Hippocampal formation (tissue), 2 donors: ENCODE results near the gene CTIF.

ENCODE experiments used
- DNase-seq, 2 donors: peaks; one replicate each; lab custom pipeline; 2025; lab: John Stamatoyannopoulos, UW

Gene CTIF

DNA sequence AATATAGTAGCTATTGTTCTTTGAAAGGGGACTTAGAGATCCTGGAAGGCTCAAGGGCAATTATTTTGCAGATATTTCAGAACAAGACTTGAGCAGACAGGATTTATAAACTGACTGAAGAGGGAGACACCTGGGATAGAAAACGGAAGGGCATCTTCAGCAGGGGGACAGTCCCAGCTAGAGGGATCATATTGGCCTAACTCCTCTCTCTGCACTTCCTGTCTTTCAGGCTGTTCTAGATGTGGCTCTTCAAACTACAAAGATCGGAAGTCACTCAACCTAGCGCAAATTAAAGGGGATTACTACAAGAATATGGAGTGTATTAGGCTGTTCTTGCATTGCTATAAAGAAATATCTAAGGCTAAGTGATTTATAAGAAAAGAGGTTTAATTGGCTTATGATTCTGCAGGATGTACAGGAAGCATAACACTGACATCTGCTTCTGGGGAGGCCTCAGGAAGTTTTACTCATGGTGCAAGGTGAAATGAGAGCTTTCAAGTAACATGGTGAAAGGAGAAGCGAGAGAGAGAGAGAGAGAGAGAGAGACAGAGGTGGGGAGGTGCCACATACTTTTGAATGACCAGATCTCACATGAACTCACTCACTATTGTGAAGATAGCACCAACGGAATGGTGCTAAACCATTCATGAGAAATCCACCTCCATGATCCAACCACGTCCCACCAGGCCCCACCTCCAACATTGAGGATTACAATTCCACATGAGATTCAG, 5.3 kb upstream of the CTIF start:
- no peak for DNase-seq

- no peak for DNase-seq
Observed at GRCh38 chr18:48534364-48534763, 4.5 kb upstream of the CTIF start.

DNA sequence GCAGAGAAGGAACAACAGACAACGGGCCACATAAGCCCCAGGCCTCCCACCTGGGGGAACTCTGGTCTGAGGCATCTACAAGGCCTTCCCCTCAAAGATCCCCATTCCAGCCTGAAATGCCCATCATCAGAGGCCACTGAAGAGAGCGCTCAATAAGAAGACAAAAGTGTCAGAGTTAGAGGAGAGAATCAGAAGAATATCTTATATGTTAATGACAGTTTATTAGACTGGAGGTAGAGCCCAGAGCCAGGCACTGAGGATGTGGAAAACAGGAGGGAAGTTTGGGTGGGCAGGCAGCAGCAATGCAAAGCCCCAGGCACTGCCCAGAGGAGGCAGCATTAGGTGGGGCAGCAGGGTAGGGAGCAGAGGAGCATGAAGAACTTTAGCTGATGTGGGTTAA, 2.9 kb upstream of the CTIF start:
- DNase-seq = no peak

DNA sequence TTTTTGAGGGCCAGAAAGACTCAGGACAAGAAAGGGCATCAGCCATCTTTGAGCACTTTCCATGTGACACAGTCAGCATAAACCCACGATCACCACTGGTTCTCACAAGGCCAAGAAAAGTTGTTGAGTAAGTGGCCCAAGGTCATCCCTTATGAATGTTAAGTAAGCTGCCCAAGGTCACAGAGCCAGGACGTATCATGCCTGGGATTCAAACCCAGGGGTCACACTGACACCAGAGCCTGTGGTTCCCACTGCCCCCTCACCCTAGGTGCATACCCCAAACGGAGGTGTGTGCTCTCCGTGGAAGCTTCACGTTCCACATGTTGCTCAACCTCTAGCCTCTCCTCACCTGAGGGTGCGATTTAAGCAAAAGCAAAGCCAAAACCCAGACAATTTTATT, 2.3 kb upstream of the CTIF start:
- no peak for DNase-seq

GRCh38 chr18:48539406-48540250, 797 bp downstream of the CTIF start:
- DNase-seq = peak; percentile 60 to 71

GRCh38 chr18:48540251-48541025, 1.6 kb downstream of the CTIF start:
- peak; percentile 37 to 61 for DNase-seq

DNA sequence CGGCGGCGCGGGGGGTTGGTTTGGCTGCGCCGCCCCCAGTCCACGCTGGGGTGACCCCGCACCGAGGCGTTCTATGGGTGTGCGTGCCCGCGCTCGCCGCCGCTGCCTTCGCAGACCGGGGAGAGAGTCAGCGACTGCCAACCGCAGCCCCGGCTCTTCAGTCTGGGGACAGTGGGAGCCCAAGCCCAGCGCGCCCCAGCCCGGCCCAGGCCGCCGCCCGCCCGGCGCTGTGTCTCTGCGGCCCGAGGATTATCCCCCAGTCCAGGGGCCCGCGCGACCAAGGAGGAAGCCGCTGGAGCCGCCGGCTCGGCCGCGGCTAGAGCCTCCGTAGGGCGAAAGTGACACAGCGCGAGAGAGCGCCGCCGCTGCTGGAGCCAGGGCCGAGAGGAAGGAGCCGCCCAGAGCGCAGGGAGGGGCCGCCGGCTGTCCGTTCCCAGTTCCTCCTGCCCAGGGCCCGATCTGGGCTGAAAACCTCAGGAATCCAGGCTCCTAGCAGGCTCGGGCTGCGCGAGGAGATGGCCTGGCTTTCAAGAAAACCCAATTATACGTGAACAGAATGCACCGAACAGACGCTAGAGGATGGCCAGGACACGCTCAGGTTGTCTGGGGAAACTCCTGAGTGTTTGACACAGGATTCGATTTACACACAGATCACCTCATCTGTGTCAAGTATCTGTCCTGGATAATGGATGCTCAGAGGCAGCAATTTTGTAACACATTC, 2.4 kb downstream of the CTIF start:
- peak; percentile 61 to 73 for DNase-seq

- no peak for DNase-seq
Observed at GRCh38 chr18:48541747-48542400, 3.0 kb downstream of the CTIF start.

- no peak for DNase-seq
Observed at GRCh38 chr18:48542513-48543181, 3.8 kb downstream of the CTIF start.

- DNase-seq = no peak
Observed at GRCh38 chr18:48543228-48543627, 4.4 kb downstream of the CTIF start.

- no peak for DNase-seq
Observed at GRCh38 chr18:48544116-48544515, 5.3 kb downstream of the CTIF start.

GRCh38 chr18:48544661-48545415, 6.0 kb downstream of the CTIF start:
- DNase-seq = no peak

GRCh38 chr18:48545757-48546321, 7.0 kb downstream of the CTIF start:
- DNase-seq = peak; percentile 83 to 92

- DNase-seq = no peak
Observed at GRCh38 chr18:48546396-48546795, 7.6 kb downstream of the CTIF start.

- DNase-seq = peak in 1 of 2 donors; percentile 20
Observed at GRCh38 chr18:48547531-48547981, 8.7 kb downstream of the CTIF start.

DNA sequence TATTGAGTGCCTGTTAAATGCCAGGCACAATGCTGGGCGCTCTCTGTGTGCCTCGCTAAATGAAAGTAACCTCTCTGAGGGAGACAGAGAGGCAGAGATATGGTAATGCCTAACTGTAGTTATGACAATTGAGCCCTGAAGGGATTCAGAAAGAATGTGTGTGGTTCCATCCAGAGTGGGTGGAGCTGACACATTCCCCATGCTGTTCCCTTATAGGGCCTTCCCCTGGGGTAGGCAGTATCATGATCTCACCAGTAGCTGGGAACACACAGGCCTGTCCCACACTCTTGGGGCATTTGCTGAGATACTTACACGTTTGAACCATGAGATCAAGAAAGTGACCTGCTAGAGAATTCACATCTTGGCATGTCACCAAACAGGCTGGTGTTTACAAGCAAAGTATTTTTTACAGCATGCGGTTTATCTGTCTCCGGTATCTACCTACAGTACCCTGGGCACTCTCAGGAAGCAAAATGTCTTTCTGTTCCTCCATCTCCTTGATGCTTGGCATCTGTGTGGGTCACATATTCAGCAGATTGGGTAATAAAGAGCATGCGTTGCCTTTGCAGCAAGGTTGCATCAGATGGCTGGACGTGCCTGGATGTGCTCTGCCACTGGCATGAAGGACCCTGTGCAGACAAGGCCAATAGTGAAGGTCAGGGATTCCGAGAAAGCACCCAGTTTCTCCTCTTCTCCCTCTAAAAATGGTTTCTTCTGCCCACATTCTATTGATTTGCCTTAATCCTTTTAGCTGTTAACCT, 9.4 kb downstream of the CTIF start:
- no peak for DNase-seq

- no peak for DNase-seq
Observed at GRCh38 chr18:48548921-48549320, 10.1 kb downstream of the CTIF start.

- no peak for DNase-seq
Observed at GRCh38 chr18:48550101-48550729, 11.4 kb downstream of the CTIF start.
